CD4-positive, alpha-beta T cell treated with Interleukin-4 for 1 hour (primary cell): ENCODE results near the gene MRPS6.
A peak's percentile ranks its signal among the peaks of the same experiment; 100 is the strongest.

ENCODE experiments used
- DNase-seq, 2 donors: peaks; one replicate each; pipeline ENCODE4 v3.0.0-alpha.2; 2020 to 2022

Gene MRPS6

GRCh38 chr21:34135330-34135729, 62.0 kb downstream of the MRPS6 start:
- DNase-seq, result no peak

GRCh38 chr21:34141373-34141772, 68.0 kb downstream of the MRPS6 start:
- DNase-seq, result no peak

GRCh38 chr21:34143685-34144182, 70.4 kb downstream of the MRPS6 start:
- DNase-seq, result no peak

GRCh38 chr21:34144224-34144623, 70.8 kb downstream of the MRPS6 start:
- DNase-seq, result no peak

GRCh38 chr21:34147792-34148418, 74.5 kb downstream of the MRPS6 start:
- DNase-seq, result no peak

- no peak for DNase-seq
Measured at GRCh38 chr21:34148419-34148804, 75.0 kb downstream of the MRPS6 start.

GRCh38 chr21:34148826-34149558, 75.6 kb downstream of the MRPS6 start:
- no peak for DNase-seq

GRCh38 chr21:34152500-34152899, 79.1 kb downstream of the MRPS6 start:
- DNase-seq, result no peak

GRCh38 chr21:34154878-34155277, 81.5 kb downstream of the MRPS6 start:
- no peak for DNase-seq

GRCh38 chr21:34156957-34157356, 83.6 kb downstream of the MRPS6 start:
- DNase-seq, result no peak

- no peak for DNase-seq
Measured at GRCh38 chr21:34157521-34157920, 84.1 kb downstream of the MRPS6 start.

- no peak for DNase-seq
Measured at GRCh38 chr21:34158866-34159835, 85.8 kb downstream of the MRPS6 start.

GRCh38 chr21:34166468-34166867, 93.1 kb downstream of the MRPS6 start:
- DNase-seq, result peak in 1 of 2 donors; percentile 7

GRCh38 chr21:34170886-34171285, 97.5 kb downstream of the MRPS6 start:
- DNase-seq, result no peak

- no peak for DNase-seq
Measured at GRCh38 chr21:34174470-34174869, 101.1 kb downstream of the MRPS6 start.

- DNase-seq, result no peak
Measured at GRCh38 chr21:34176448-34176847, 103.1 kb downstream of the MRPS6 start.

- DNase-seq, result no peak
Measured at GRCh38 chr21:34177919-34178567, 104.7 kb downstream of the MRPS6 start.

GRCh38 chr21:34179204-34179935, 106.0 kb downstream of the MRPS6 start:
- no peak for DNase-seq

GRCh38 chr21:34180407-34180806, 107.0 kb downstream of the MRPS6 start:
- no peak for DNase-seq

- no peak for DNase-seq
Measured at GRCh38 chr21:34180826-34181359, 107.5 kb downstream of the MRPS6 start.

- DNase-seq, result no peak
Measured at GRCh38 chr21:34181431-34182039, 108.2 kb downstream of the MRPS6 start.
